Muscle layer of duodenum (tissue), 2 donors: ENCODE results near the gene CEP104.

Experiments used
- H3K27ac ChIP-seq: one replicate; pipeline ENCODE4 v1.7.0; 2013; ENCODE audit warnings: mild to moderate bottlenecking, low read length
- H3K27me3 ChIP-seq: one replicate; pipeline ENCODE4 v1.7.0; 2013; ENCODE audit warnings: low read depth, mild to moderate bottlenecking, control low read depth, low read length
- H3K36me3 ChIP-seq, 2 donors: one replicate each; pipeline ENCODE4 v1.7.0; 2013; ENCODE audit warnings: low read length in 2 of 2, control low read depth in 1 of 2, mild to moderate bottlenecking in 1 of 2; ENCODE audit not compliant: insufficient read depth in 2 of 2, control insufficient read depth in 1 of 2
- H3K4me1 ChIP-seq, 2 donors: one replicate each; pipeline ENCODE4 v1.7.0; 2013; ENCODE audit warnings: low read length in 2 of 2, mild to moderate bottlenecking in 2 of 2, control low read depth in 1 of 2, moderate library complexity in 1 of 2; ENCODE audit not compliant: insufficient read depth in 2 of 2, control insufficient read depth in 1 of 2
- H3K4me3 ChIP-seq, 2 donors: one replicate each; pipeline ENCODE4 v1.7.0; 2013; ENCODE audit warnings: low read length in 2 of 2, low read depth in 1 of 2, mild to moderate bottlenecking in 1 of 2
- H3K9me3 ChIP-seq, 2 donors: one replicate each; pipeline ENCODE4 v1.7.0; 2013; ENCODE audit warnings: low read length in 2 of 2, control low read depth in 1 of 2, mild to moderate bottlenecking in 1 of 2; ENCODE audit not compliant: control insufficient read depth in 1 of 2
- donor health status: healthy.

The CEP104 gene

DNA sequence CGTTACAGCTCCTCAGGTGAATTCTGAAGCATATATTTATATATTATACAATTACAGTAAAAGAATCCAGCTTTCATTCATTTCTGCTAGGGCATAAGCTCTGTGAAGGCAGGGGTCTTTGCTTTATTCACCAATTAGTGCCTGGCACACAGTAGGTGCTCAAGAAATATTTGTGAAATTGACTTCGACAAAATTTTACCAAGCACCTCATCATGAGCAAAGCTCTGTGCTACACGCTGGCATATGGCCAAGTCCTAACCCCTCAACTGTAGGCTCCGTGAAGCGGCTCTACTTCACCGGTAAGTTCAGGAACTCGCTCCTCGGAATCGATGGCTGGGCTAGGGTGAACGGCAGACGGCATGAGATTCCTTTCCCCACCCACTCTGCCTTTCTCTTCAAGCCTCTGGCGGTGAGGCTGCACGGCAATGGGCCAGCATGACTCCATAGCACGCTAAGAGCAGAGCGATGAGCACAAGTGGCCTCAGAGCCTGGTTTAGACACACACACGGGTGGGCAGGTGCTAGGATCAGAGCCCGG lies 34.4 kb upstream of the CEP104 start:
- H3K9me3 ChIP-seq, result no peaks in the 10 kb centered on the region
- no peak overlapping the region for H3K4me3 ChIP-seq
- H3K27me3 ChIP-seq, result no peaks in the 10 kb centered on the region
- H3K4me1 ChIP-seq, result peaks cover 3 to 10% of the 10 kb centered on the region in 2 donors
- H3K36me3 ChIP-seq, result peaks cover 14 to 42% of the 10 kb centered on the region in 2 donors
- H3K27ac ChIP-seq, result no peak overlapping the region

- peaks cover 16 to 49% of the 10 kb centered on the region in 2 donors for H3K36me3 ChIP-seq
Observed at GRCh38 chr1:3890389-3891328, 33.6 kb upstream of the CEP104 start.

DNA sequence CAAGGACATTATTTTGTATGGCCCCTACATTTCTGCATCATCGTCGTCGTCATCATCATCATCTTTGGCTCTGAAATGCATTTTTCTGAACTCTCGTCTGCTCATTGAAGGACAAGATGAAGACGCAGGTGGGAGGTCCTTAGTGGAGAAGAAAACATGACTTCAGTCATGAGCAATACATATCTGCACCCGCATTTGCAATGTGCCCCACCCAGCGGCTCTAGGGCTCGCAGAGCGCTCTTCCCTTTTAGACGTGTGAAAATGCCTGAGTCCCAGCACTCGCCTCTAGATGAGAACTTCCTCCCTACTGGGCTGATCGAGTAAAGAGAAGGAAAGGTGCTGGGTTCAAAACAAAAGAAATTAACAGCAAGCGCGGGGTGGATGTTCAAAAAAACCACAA lies 32.9 kb upstream of the CEP104 start:
- Histone ChIP-seq H3K27ac (no peak overlapping the region), H3K36me3 (peaks cover 20 to 54% of the 10 kb centered on the region in 2 donors), H3K27me3 (no peaks in the 10 kb centered on the region), H3K4me1 (peaks cover 3 to 6% of the 10 kb centered on the region in 2 donors), H3K9me3 (no peaks in the 10 kb centered on the region), H3K4me3 (no peak overlapping the region)

More at GRCh38 chr1:3890389-3891328, 33.6 kb upstream of the CEP104 start:
- H3K4me3 ChIP-seq, result peak overlapping the region in 1 of 2 donors; percentile 1
- H3K27ac ChIP-seq, result peak overlapping the region; percentile 43
- peaks cover 3 to 6% of the 10 kb centered on the region in 2 donors for H3K4me1 ChIP-seq
- no peaks in the 10 kb centered on the region for H3K27me3 ChIP-seq
- H3K9me3 ChIP-seq, result no peaks in the 10 kb centered on the region

DNA sequence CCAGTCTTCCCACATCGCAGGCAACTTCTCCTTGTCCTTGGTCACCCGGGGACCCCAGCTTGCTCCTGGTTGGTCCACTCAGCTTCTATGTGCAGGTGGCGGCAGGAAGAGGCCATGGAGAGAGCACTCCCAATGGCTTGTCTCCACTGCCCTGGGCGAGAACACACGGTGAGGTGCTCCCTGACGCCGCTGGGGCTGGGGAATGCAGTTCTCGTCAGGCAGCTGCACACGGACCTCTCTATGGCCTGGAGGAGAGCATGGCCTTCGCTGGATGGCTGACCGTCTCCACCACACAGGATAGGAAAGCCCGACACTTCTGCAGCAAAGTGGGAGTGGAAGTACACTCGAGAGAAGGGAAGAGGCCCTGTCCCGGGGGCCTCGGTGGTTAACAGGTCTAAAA lies 31.3 kb upstream of the CEP104 start:
- peaks cover 25 to 71% of the 10 kb centered on the region in 2 donors for H3K36me3 ChIP-seq
- H3K4me1 ChIP-seq, result peaks cover 3 to 6% of the 10 kb centered on the region in 2 donors
- no peak overlapping the region for H3K27ac ChIP-seq
- no peaks in the 10 kb centered on the region for H3K9me3 ChIP-seq
- no peak overlapping the region for H3K4me3 ChIP-seq
- no peaks in the 10 kb centered on the region for H3K27me3 ChIP-seq

GRCh38 chr1:3886691-3887090 lies 29.7 kb upstream of the CEP104 start:
- Histone ChIP-seq H3K4me3 (no peak overlapping the region), H3K36me3 (peaks cover 26 to 72% of the 10 kb centered on the region in 2 donors), H3K27me3 (no peaks in the 10 kb centered on the region), H3K27ac (no peak overlapping the region), H3K4me1 (peaks cover 0 to 3% of the 10 kb centered on the region in 2 donors), H3K9me3 (no peaks in the 10 kb centered on the region)

DNA sequence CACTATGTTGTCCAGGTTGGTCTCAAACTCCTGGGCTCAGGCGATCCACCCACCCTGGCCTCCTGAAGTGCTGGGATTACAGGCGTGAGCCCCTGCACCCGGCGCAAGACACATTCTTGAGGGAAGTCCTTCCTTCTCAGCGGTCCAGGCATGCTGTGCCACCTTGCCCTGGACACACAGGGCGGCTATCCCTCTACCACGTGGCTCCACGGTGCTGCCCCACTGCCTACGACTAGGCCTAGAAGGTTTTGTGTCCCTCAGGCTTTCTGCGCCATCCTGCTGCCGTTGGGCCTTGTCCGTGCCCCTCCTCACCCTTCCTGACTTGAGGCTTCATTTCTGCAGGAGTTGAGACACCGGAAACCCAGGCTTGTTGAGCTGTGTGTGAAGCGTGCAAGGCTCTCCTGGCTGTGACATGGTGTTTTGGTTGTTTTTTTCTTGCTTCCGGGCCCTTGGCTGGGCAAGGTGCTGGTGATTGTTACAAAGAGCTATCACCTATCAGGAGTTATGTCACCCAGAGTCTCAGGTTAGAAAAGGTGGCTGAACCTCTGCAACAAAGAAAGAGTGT lies 29.2 kb upstream of the CEP104 start:
- Histone ChIP-seq H3K9me3 (no peaks in the 10 kb centered on the region), H3K4me3 (no peak overlapping the region), H3K4me1 (no peaks in the 10 kb centered on the region), H3K36me3 (peaks cover 22 to 70% of the 10 kb centered on the region in 2 donors), H3K27me3 (no peaks in the 10 kb centered on the region), H3K27ac (no peak overlapping the region)

DNA sequence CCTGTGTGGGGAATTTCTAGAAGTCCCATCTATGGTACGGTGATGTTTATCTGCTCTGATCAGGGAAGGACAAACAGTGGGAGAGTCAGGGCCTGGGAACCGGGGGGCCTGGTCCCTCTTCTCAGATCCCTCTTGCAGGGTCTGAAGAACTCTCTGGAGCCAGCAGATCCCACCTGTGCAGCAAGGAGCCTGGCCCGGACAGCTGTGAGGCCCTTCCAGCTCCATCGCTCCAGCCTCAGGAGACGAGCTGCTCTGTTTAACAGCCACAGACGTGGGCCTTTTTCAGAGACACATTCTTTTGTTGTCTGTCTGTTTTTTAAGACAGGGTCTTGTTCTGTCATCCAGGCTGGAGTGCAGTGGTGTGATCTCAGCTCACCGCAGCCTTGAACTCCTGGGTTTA lies 28.6 kb upstream of the CEP104 start:
- Histone ChIP-seq H3K4me3 (no peak overlapping the region), H3K36me3 (peaks cover 22 to 71% of the 10 kb centered on the region in 2 donors), H3K9me3 (no peaks in the 10 kb centered on the region), H3K27me3 (no peaks in the 10 kb centered on the region), H3K27ac (no peak overlapping the region), H3K4me1 (no peaks in the 10 kb centered on the region)

DNA sequence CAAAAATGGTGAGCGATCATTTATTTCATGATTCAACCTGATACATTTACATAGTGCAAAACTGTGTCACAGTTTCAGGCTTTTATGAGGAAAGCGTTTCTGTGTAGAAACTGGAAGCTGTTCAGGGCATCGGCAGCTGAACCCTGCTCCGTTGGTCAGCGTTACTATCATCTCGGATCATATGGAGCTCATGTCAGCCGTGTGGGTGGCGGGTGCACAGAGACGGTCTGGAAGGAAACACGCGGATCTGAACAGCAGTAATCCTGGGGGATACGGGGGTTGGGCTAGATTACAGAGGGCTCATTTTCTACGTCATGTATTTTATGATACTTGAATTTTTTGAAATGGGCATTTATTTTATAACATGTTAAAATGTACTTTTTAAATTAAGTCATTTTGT lies 28.0 kb upstream of the CEP104 start:
- no peaks in the 10 kb centered on the region for H3K4me1 ChIP-seq
- peaks cover 17 to 71% of the 10 kb centered on the region in 2 donors for H3K36me3 ChIP-seq
- H3K9me3 ChIP-seq, result no peaks in the 10 kb centered on the region
- no peaks in the 10 kb centered on the region for H3K27me3 ChIP-seq
- no peak overlapping the region for H3K4me3 ChIP-seq
- no peak overlapping the region for H3K27ac ChIP-seq

DNA sequence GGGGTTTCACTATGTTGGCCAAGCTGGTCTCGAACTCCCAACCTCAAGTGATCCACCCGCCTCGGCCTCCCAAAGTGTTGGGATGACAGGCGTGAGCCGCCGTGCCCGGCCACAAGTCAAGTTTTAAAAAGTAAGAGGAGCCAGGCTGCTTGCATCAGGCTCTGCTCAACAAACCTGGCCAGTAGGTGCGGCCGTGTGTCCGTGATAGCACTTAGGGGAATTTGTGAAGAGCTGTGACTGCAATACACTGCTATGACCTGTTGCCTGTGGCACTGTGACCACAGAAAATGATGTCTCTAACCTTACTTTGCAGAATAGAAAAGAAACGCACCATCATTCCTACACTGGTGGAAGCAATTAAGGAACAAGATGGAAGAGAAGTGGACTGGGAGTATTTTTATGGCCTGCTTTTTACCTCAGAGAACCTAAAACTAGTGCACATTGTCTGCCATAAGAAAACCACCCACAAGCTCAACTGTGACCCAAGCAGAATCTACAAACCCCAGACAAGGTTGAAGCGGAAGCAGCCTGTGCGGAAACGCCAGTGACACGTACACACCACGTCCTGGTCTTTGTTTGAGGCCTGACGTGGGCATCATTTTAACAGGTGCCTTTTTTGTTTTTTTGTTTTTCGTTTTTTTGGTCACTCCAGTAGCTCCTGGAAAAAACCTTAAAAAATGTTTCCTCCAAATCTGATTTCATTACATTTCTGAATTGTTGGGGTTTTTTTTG lies 26.3 kb upstream of the CEP104 start:
- no peaks in the 10 kb centered on the region for H3K4me1 ChIP-seq
- H3K9me3 ChIP-seq, result peaks cover 3 to 9% of the 10 kb centered on the region in 2 donors
- no peak overlapping the region for H3K4me3 ChIP-seq
- peaks cover 12 to 72% of the 10 kb centered on the region in 2 donors for H3K36me3 ChIP-seq
- no peak overlapping the region for H3K27ac ChIP-seq
- H3K27me3 ChIP-seq, result no peaks in the 10 kb centered on the region

- peaks cover 12 to 78% of the 10 kb centered on the region in 2 donors for H3K36me3 ChIP-seq
Observed at GRCh38 chr1:3881193-3881480, 24.1 kb upstream of the CEP104 start.

More at GRCh38 chr1:3881193-3881480, 24.1 kb upstream of the CEP104 start:
- Histone ChIP-seq H3K4me3 (no peak overlapping the region), H3K9me3 (peaks cover 3 to 9% of the 10 kb centered on the region in 2 donors), H3K27me3 (no peaks in the 10 kb centered on the region), H3K27ac (no peak overlapping the region), H3K4me1 (no peaks in the 10 kb centered on the region)
